ENCODE measurements around the gene OR9Q1.

DNA sequence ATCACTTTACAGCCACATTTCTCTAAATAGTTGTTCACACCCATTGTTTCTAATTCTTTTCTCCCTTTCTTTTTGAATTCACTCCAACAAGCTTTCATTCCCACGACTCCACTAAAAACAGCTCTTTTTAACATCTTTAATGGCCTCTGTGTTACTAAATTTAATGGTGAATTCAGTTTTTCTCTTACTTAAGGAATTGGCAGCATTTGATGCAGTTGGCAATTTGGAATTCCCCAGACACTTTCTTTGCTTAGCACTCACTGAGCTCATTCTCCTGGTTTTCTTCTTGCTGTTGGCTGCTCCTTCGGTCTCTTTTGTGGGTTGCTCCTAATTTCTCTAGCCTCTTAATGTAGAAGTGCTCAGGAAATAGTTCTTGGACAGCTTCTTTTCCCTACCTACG is 40.5 kb upstream of the OR9Q1 start:
- no peak for TF ChIP-seq CTCF (IDR thresholded peaks at IDR 0.05)
- no peak for TF ChIP-seq EZH2 (IDR thresholded peaks at IDR 0.05)
